ENCODE measurements around the gene EFCAB14. TPM values are rescaled to one million over a fixed set of nuclear protein-coding genes. Genes with fewer than 3 reads are reported as not detected.

EFCAB14 gene
- total and polyA plus RNA-seq, 2 of the 8 experiments (the other 6 are each of a cell fraction or from before 2014, with no cell fraction given) = 19.4 to 40.4 TPM

- Histone ChIP-seq H3K79me2 (ENCODE audit: control insufficient read depth in 1 of 2, insufficient read depth in 2 of 2, low read length in 2 of 2) (no peaks in the 10 kb centered on the region), H3K14ac (ENCODE audit: insufficient read length) (no peak overlapping the region), H3K27ac (ENCODE audit: low read depth, low read length) (no peak overlapping the region), H3K79me1 (ENCODE audit: low read depth, low read length) (no peaks in the 10 kb centered on the region), H3K36me3 (ENCODE audit: control insufficient read depth in 2 of 4, insufficient read depth in 4 of 4, low read length in 3 of 4) (peaks cover 0 to 27% (median 13%) of the 10 kb centered on the region in 4 experiments; a peak in 4 of 8 replicates), H3K18ac (ENCODE audit: extremely low read depth, low read length) (no peak overlapping the region), H3K56ac (replicated peaks; ENCODE audit: insufficient read length, low read depth, low read length) (no peak overlapping the region), H2BK12ac (ENCODE audit: low read depth, low read length) (no peak overlapping the region), H3K9me3 (ENCODE audit: insufficient read depth in 2 of 2, low read depth in 1 of 2, low read length in 1 of 2) (no peaks in the 10 kb centered on the region), H4K91ac (replicated peaks; ENCODE audit: insufficient read length, low read length) (no peak overlapping the region), H2BK15ac (ENCODE audit: low read length) (no peak overlapping the region), H3K27me3 (replicated peaks in 1 of 4; ENCODE audit: control insufficient read depth in 3 of 4, extremely low read depth in 1 of 4, insufficient read depth in 3 of 4, low read length in 3 of 4) (no peaks in the 10 kb centered on the region), H3K4me2 (ENCODE audit: insufficient read depth in 1 of 2, low read depth in 2 of 2, low read length in 2 of 2) (no peak overlapping the region), H2BK20ac (ENCODE audit: low read length) (no peak overlapping the region), H3K23ac (ENCODE audit: insufficient read length) (no peak overlapping the region), H2AK5ac (ENCODE audit: low read depth, low read length) (no peak overlapping the region), H3K4ac (replicated peaks; ENCODE audit: insufficient read length, low read depth, low read length) (no peak overlapping the region), H3K9ac (replicated peaks in 1 of 4; ENCODE audit: extremely low read depth in 1 of 4, low read depth in 3 of 4, low read length in 3 of 4) (no peak overlapping the region), H3K4me3 (ENCODE audit: extremely low read depth in 1 of 4, insufficient read depth in 2 of 4, low read depth in 3 of 4, low read length in 4 of 4) (no peak overlapping the region), H4K20me1 (replicated peaks in 1 of 2; ENCODE audit: control insufficient read depth in 1 of 2, insufficient read depth in 2 of 2, low read length in 2 of 2) (no peaks in the 10 kb centered on the region), H3K23me2 (ENCODE audit: low read depth, low read length) (no peaks in the 10 kb centered on the region), H3K4me1 (replicated peaks in 1 of 4; ENCODE audit: control insufficient read depth in 3 of 4, insufficient read depth in 4 of 4, low read length in 3 of 4) (no peaks in the 10 kb centered on the region), H4K5ac (ENCODE audit: insufficient read length, low read depth, low read length) (no peak overlapping the region), H2BK120ac (replicated peaks; ENCODE audit: low read depth, low read length) (no peak overlapping the region), H2BK5ac (ENCODE audit: low read depth, low read length) (no peak overlapping the region), H2AFZ (ENCODE audit: low read length) (no peak overlapping the region), H4K8ac (ENCODE audit: extremely low read depth, insufficient read depth, low read length) (no peak overlapping the region)
- no peak for FAIRE-seq
- ChIA-PET CTCF (ENCODE audit: partially characterized antibody) (interaction anchor here (2.5 kb wide), 1 partner anchor 25 kb away, joined by 11 read pairs; no protein-coding TSS in a partner anchor), POLR2A (ENCODE audit: partially characterized antibody) (interaction anchor here (0.6 to 2.1 kb wide), 4 partner anchors 18 to 601 kb away, joined by 3 to 6 read pairs (median 4); partner anchors contain the start of genes ATPAF1 and MOB3C)
- no peak for DNase-seq (ENCODE audit: low read depth in 1 of 2, low spot score in 2 of 2)
- 92% methylated on average over 3 of the region's 3 CpGs; no CpG with 5 or more reads in 1 of the 2 experiments for WGBS, 2 experiments (ENCODE audit: extremely low coverage in 1 of 2, insufficient coverage in 1 of 2, insufficient read length in 1 of 2, insufficient replicate concordance in 2 of 2, low coverage in 1 of 2, low lambda C conversion rate in 2 of 2, missing lambda C conversion rate in 1 of 2)
- TF ChIP-seq, protein P1, sequence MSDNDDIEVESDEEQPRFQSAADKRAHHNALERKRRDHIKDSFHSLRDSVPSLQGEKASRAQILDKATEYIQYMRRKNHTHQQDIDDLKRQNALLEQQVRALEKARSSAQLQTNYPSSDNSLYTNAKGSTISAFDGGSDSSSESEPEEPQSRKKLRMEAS (IDR thresholded peaks at IDR 0.05) = no peak
- TF ChIP-seq RAD21 (IDR thresholded peaks at IDR 0.05 in 1 of 2, conservative IDR thresholded peaks at IDR 0.05 in 1 of 2; ENCODE audit: low read depth in 2 of 2, low read length in 2 of 2) (no peak), CHD1 (IDR thresholded peaks at IDR 0.05; ENCODE audit: low read depth, low read length) (no peak), JUND (IDR thresholded peaks at IDR 0.05; ENCODE audit: low read length) (no peak), CTCF (IDR thresholded peaks at IDR 0.05; ENCODE audit: control extremely low read depth in 1 of 3, insufficient read depth in 1 of 3, low read depth in 1 of 3, low read length in 3 of 3) (no peak), SIRT6 (IDR thresholded peaks at IDR 0.05; ENCODE audit: low read length) (no peak), SRF (IDR thresholded peaks at IDR 0.05; ENCODE audit: low read depth, low read length) (no peak), ASH2L (IDR thresholded peaks at IDR 0.05; ENCODE audit: low read length) (no peak), SP4 (IDR thresholded peaks at IDR 0.05; ENCODE audit: low read length) (no peak), EGR1 (IDR thresholded peaks at IDR 0.05; ENCODE audit: borderline replicate concordance, low read depth, low read length) (no peak)
- TF ChIP-seq, protein P2, sequence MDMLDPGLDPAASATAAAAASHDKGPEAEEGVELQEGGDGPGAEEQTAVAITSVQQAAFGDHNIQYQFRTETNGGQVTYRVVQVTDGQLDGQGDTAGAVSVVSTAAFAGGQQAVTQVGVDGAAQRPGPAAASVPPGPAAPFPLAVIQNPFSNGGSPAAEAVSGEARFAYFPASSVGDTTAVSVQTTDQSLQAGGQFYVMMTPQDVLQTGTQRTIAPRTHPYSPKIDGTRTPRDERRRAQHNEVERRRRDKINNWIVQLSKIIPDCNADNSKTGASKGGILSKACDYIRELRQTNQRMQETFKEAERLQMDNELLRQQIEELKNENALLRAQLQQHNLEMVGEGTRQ (IDR thresholded peaks at IDR 0.05; ENCODE audit: low read length) = no peak
Measured at GRCh38 chr1:46647611-46648010, 71.3 kb downstream of the EFCAB14 start.
